AG08396 (cell line): ENCODE data around the gene CEP68.
"Not testable (repeated sequence)": the region's sequence is repeated elsewhere in the genome, so short reads cannot be mapped to it uniquely, and the experiment has no call there.

Experiments
- DNase-seq: peaks from one replicate; pipeline ENCODE4 v3.0.0; 2012; ENCODE audit warnings: low spot score, mixed read lengths

Gene CEP68

GRCh38 chr2:65079017-65079416 is 22.8 kb downstream of the CEP68 start:
- no peak for DNase-seq

- DNase-seq: no peak
Observed at GRCh38 chr2:65081232-65081685, 25.0 kb downstream of the CEP68 start.

DNA sequence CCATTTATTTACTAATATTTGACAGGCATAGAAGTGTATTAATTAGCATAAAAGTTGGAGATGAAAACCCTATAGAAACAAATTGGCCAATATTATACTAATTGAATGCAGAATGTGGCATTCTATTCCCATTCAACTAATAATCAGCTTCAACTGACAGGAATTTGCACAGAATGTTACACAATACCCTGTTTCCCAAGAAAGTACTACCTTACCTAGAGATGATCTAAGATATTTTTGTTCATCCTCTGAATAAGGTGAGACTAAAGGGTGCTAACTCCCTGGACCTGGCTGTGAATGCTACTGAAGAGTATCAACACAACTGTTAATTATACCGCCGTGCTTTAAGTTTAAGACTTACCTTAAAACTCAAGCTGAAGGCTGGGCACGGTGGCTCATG is 28.9 kb downstream of the CEP68 start:
- DNase-seq: no peak

DNA sequence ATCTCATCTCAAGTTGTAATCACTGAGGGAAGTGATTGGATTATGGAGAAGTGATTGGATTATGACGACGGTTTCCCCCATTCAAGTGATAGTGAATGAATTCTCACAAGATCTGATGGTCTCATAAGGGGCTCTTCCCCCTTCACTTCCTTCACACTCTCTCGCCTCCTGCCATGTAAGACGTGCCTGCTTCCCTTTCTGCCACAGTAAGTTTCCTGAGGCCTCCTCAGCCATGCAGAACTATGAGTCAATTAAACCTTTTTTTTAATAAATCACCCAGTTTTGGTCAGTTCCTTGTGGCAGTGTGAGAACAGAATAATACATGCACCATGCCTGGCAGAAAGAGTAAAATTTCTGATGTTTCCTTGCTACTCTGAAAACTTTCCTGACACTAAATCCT is 36.6 kb downstream of the CEP68 start:
- no peak for DNase-seq

- no peak for DNase-seq
Observed at GRCh38 chr2:65093211-65093610, 37.0 kb downstream of the CEP68 start.

DNA sequence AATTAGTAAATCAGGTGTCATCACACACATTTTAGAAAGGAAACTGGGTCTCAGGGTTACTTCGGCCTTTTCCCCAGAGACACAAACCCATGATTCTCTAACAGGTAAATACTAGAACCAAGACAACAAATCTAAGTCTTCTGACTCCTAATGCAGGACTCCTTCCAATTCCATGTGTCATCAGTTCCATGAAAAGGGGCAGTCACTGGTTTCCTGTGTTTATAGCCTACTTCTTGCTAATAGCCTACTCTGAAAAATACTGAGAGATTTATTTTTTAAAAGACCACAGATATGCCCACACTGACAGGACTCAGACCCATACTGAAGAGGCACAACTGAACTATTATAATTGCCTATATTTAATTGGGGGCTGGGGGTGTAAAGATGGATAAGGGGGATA is 40.7 kb downstream of the CEP68 start:
- DNase-seq: peak; percentile 17

DNA sequence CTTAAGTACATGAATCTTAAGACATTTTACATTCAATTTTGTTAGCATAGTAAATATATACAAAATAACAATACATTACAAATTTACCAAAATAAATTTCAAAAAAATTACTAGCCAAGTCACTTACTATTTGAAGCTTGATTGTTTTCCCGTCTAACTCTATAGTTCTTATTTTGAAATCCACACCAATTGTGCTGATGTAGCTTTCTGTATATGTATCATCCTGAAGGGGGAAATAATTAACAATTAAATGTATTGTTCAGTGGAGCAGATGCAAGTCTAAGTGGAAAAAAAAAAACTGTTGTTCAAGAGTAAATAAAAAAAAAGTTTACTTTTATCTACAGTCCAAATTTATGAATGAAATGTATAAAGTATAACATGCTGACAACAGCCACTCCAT is 41.6 kb downstream of the CEP68 start:
- DNase-seq: no peak

DNA sequence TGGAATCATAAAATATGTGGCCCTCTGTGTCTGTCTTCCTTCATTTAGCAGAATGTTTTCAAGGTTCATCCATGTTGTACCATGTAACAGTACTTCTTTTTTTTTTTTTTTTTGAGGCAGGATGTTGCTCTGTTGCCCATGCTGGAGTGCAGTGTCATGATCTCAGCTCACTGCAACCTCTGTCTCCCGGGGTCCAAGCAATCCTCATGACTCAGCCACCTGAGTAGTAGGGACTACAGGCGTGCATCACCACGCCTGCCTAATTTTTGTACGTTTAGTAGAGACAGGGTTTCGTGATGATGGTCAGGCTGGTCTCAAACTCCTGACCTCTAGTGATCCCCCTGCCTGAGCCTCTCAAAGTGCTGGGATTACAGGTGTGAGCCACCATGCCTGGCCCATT is 42.5 kb downstream of the CEP68 start:
- no peak for DNase-seq

DNA sequence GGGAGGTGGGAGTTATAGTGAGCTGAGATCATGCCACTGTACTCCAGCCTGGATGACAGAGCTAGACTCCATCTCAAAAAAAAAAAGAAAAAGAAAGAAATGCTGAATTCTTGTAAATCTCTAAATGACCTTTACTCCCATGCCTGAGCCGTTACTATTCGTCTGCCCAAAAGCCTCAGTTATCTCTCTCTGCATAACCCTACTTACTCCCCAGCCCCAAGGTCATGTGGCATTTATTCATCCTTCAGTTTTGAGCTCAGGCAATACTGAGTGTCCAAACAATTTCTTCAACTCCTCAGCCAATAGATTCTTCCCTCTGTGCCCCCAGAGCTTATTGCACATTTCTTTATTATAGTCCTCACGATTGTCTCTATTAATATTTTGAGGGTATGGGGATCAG is 44.9 kb downstream of the CEP68 start:
- no peak for DNase-seq

DNA sequence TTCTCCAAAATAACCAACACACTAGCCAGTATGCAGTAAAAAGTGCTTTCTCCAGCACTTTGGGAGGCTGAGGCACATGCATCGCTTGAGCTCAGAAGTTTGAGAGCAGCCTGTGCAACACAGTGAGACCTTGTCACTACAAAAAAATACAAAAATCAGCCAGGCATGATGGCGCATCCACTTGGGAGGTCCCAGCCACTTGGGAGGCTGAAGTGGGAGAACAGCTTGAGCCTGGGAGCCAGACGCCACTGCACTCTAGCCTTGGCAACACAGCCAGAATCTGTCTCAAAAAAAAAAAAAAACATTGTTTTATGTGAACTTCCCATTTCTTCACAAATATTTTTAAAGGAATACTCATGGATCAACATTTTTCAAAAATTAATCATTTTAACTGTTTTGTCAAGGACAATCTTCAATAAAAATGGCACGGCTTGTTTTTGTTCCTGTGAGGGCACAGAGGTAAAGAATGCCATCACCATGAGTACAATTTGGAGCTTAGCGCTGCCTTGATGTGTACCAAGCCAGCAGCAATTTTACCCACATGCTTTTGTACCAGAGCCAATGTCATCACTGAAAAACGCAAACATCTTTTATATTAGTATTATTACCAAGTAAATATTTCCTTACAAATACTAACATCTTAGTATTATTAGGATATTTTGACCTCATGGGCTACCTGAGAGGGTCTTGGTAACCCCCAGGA is 46.9 kb downstream of the CEP68 start:
- no peak for DNase-seq

GRCh38 chr2:65107530-65107929 is 51.3 kb downstream of the CEP68 start:
- no peak for DNase-seq

GRCh38 chr2:65108780-65109179 is 52.6 kb downstream of the CEP68 start:
- DNase-seq: no peak

- no peak for DNase-seq
Observed at GRCh38 chr2:65112633-65113032, 56.4 kb downstream of the CEP68 start.

DNA sequence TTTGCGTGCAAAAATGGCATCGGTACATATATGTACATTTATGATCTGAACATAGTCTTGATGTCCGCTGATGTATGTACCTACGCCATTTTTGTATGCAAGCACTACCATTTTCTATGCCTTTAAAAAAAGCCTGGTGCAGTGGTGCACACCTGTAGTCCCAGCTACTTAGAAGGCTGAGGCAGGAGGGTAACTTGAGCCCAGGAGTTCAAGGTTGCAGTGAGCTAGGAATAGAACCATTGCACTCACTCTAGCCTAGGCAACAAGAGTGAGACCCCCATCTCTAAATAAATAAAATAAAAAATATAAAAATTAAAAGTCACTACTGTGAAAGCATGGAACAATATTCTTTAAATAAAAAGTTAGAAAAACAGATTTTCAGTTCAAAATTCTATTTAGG is 57.0 kb downstream of the CEP68 start:
- DNase-seq: no peak

GRCh38 chr2:65113816-65114215 is 57.6 kb downstream of the CEP68 start:
- no peak for DNase-seq

DNA sequence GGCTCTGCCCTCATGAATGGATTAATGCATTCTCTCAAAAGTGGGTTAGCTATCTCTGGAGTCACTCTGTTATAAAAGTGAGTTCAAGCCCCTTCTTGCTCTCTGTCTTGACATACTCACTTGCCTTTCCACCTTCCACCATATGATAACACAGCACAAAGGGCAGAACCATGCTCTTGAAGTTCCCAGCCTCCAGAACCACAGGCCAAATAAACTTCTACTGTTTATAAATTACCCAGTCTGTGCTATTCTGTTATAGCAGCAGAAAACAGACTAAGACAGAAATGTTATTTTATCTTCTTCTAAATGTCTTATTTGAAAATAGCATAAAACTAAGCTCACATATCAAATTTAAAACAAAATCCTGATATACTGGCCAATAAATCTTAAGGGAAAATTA is 58.7 kb downstream of the CEP68 start:
- no peak for DNase-seq

- no peak for DNase-seq
Observed at GRCh38 chr2:65116645-65117044, 60.4 kb downstream of the CEP68 start.

- DNase-seq: no peak
Observed at GRCh38 chr2:65120990-65121693, 64.9 kb downstream of the CEP68 start.

- DNase-seq: no peak
Observed at GRCh38 chr2:65122313-65122712, 66.1 kb downstream of the CEP68 start.

DNA sequence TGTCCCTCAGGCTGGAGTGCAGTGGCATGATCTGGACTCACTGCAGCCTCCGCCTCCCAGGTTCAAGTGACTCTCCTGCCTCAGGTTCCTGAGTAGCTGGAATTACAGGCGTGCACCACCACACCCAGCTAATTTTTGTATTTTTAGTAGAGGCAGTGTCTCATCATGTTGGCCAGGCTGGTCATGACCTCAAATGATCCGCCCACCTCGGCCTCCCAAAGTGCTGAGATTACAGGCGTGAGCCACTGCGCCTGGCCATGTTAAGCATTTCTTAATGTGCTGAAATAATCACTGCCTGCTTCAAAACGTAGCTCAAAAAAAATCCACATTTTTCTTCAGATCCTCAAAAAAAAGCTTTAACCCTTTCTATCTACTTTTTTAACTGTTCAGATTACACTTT is 69.2 kb downstream of the CEP68 start:
- not testable (repeated sequence) for DNase-seq

DNA sequence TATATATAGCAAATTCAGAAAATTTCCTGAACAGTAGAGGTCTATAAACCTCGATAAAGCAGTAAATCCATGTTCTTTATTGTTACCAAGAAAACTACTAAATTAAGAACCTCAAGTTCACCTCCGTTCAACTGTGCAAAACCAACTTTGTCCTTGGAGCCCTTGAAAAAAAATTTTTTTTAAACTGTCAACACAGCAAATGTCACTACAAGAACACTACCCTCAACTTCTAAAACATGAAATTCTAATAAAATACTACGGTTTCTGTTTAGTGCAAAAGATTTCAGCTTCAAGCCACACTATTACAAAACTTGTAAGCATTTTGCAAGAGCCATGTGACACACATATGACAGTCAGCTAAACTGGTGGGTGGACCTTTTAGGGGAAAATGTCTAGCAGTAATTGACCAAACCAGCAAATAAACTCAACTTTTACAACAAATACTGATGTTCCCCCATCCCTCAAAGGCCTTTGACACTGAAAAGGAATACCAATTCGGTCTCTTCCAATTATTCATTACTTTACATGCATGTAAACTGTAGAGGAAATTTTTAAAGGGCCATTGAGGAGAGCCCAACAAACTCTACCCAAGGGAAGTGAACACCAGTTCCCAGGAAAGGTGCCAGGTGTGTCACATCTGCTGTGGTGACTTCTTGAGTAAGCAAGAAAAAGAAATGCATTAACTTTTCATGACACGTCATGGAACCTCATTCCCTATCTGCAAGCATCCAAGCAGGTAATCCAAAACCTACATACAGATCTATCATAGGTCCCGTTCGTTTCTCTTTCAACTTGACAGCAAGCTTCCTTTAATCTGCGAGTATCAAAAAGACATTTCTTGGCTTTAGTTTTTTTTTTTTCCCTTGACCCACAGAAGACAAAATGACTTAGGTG is 72.3 kb downstream of the CEP68 start:
- DNase-seq: no peak

GRCh38 chr2:65129286-65129825 is 73.1 kb downstream of the CEP68 start:
- DNase-seq: peak; percentile 42
